MCF 10A (cell line): ENCODE data around the gene AUH. TPM values are rescaled to one million over a fixed set of nuclear protein-coding genes. Genes with fewer than 3 reads are reported as not detected.
A peak's percentile ranks its signal among the peaks of the same experiment; 100 is the strongest.

Experiments used
- BruUV-seq: library from RNA; stranded (reverse); fragments of 400-500 nt; replicated peaks from 2 replicates; lab custom pipeline; 2021; lab: Mats Ljungman, UMichigan
- CTCF ChIA-PET: fragments of 300-600 bp; sonication (Branson Sonifier 250); formaldehyde crosslinking; extraction: SDS; loops from one replicate; lab custom pipeline; 2021; ENCODE audit warnings: antibody characterized with exemption, inconsistent platforms; lab: Yijun Ruan, JAX
- POLR2A ChIA-PET: fragments of 300-600, 350-650 bp; sonication (Branson Sonifier 250); formaldehyde crosslinking; extraction: SDS; loops from one replicate; lab custom pipeline; 2020; ENCODE audit warnings: antibody characterized with exemption, inconsistent platforms; lab: Yijun Ruan, JAX
- DNase-seq: peaks from one replicate; pipeline ENCODE4 v3.0.0-alpha.2; 2018; ENCODE audit not compliant: unreplicated experiment
- H3K27ac Mint-ChIP-seq: one replicate; pipeline ENCODE4 v1.8.0; 2022; ENCODE audit warnings: mild to moderate bottlenecking, low read depth, mixed read lengths; ENCODE audit not compliant: unreplicated experiment
- H3K27me3 Mint-ChIP-seq: one replicate; pipeline ENCODE4 v1.8.0; 2022; ENCODE audit warnings: mixed read lengths; ENCODE audit not compliant: insufficient read depth, unreplicated experiment
- H3K36me3 Mint-ChIP-seq: one replicate; pipeline ENCODE4 v1.8.0; 2022; ENCODE audit warnings: mild to moderate bottlenecking, moderate library complexity, mixed read lengths; ENCODE audit not compliant: insufficient read depth, unreplicated experiment
- H3K4me1 Mint-ChIP-seq: one replicate; pipeline ENCODE4 v1.8.0; 2022; ENCODE audit warnings: mixed read lengths; ENCODE audit not compliant: insufficient read depth, unreplicated experiment
- H3K4me3 Mint-ChIP-seq: one replicate; pipeline ENCODE4 v1.8.0; 2022; ENCODE audit warnings: mild to moderate bottlenecking, moderate library complexity, mixed read lengths; ENCODE audit not compliant: unreplicated experiment
- H3K9me3 Mint-ChIP-seq: one replicate; pipeline ENCODE4 v1.8.0; 2022; ENCODE audit warnings: mixed read lengths; ENCODE audit not compliant: unreplicated experiment
- intact Hi-C: fragments of 100-400 bp; cut with micrococcal nuclease; formaldehyde crosslinking; loops from 2 replicates; pipeline ENCODE4 v1.14.1; 2022
- total RNA-seq: library from RNA; stranded (reverse); gene quantifications from 2 replicates; pipeline ENCODE4 v1.2.3, GENCODE V29; 2022
- TF ChIP-seq, protein P1 (sequence below): fragments of 200-600 bp; IDR thresholded peaks from one replicate; pipeline ENCODE4 v1.8.0; 2022; ENCODE audit warnings: antibody characterized with exemption, mild to moderate bottlenecking; ENCODE audit not compliant: unreplicated experiment

Gene AUH
- total RNA-seq, 1 experiment from 2014 or later, result 20.9 TPM

DNA sequence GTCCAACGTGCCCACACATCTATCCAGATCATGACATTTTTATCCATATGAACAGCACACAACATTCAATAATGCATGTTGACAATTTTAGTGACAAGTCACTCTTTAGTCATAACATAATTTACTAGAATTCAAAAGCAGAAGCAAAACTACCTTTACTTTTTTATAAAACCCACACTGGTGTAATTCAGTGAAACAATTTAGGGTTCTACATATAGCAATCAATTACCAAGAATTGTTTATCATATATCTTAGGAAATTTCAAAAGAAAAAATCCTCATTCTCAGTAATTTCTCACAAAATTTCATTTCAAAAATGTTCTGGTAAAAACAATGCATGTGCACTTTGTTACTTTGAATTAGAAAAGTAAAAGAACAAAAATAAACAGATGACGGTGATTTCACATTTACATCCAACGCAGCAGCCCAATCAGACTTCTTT lies 12.6 kb downstream of the AUH start:
- no TSS peak for BruUV-seq
- CTCF ChIA-PET, result no interaction called here
- POLR2A ChIA-PET, result interaction anchor here (0.6 kb wide), 1 partner anchor 103 kb away, joined by 3 read pairs; no protein-coding TSS in a partner anchor
- DNase-seq, result no peak
- peaks cover 72% of the 10 kb centered on the region for H3K36me3 Mint-ChIP-seq
- no peak overlapping the region for H3K4me3 Mint-ChIP-seq
- H3K4me1 Mint-ChIP-seq, result peaks cover 6% of the 10 kb centered on the region
- TF ChIP-seq, protein P1, sequence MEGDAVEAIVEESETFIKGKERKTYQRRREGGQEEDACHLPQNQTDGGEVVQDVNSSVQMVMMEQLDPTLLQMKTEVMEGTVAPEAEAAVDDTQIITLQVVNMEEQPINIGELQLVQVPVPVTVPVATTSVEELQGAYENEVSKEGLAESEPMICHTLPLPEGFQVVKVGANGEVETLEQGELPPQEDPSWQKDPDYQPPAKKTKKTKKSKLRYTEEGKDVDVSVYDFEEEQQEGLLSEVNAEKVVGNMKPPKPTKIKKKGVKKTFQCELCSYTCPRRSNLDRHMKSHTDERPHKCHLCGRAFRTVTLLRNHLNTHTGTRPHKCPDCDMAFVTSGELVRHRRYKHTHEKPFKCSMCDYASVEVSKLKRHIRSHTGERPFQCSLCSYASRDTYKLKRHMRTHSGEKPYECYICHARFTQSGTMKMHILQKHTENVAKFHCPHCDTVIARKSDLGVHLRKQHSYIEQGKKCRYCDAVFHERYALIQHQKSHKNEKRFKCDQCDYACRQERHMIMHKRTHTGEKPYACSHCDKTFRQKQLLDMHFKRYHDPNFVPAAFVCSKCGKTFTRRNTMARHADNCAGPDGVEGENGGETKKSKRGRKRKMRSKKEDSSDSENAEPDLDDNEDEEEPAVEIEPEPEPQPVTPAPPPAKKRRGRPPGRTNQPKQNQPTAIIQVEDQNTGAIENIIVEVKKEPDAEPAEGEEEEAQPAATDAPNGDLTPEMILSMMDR, result no peak
- intact Hi-C loops, result no loop called here
- H3K9me3 Mint-ChIP-seq, result no peaks in the 10 kb centered on the region
- no peaks in the 10 kb centered on the region for H3K27me3 Mint-ChIP-seq
- H3K27ac Mint-ChIP-seq, result no peak overlapping the region

DNA sequence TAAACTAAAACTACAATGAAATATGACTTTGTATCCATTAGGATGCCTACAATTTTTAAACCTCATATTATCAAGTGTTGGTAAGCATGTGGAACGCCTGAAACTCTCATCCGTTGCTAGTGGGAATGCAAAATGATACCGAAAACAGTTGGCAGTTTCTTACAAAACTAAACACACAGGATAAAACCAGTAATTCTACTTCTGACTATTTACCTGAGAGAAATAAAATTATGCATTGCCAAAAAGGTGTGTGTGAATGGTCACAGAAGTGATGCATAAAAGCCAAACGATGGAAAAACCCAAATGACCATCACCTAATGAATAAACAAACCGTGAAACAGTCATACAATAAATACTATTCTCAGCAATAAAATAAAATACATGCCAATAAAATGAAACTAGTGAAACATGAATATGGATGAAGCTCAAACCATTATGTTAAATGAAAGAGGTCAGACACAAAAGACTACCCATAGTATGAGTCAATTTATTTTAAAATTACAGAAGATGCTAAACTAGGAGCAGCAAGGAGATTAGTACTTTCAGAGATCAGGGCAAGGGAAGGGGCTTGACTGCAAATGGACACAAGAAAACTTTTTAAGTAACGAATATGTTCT lies 13.4 kb downstream of the AUH start:
- CTCF ChIA-PET, result no interaction called here
- intact Hi-C loops, result no loop called here
- POLR2A ChIA-PET, result no interaction called here
- Mint-ChIP-seq H3K4me1 (peaks cover 6% of the 10 kb centered on the region), H3K27me3 (no peaks in the 10 kb centered on the region), H3K4me3 (no peak overlapping the region), H3K36me3 (peaks cover 67% of the 10 kb centered on the region), H3K9me3 (no peaks in the 10 kb centered on the region), H3K27ac (no peak overlapping the region)
- TF ChIP-seq, protein P1, result no peak
- DNase-seq, result no peak
- no TSS peak for BruUV-seq

DNA sequence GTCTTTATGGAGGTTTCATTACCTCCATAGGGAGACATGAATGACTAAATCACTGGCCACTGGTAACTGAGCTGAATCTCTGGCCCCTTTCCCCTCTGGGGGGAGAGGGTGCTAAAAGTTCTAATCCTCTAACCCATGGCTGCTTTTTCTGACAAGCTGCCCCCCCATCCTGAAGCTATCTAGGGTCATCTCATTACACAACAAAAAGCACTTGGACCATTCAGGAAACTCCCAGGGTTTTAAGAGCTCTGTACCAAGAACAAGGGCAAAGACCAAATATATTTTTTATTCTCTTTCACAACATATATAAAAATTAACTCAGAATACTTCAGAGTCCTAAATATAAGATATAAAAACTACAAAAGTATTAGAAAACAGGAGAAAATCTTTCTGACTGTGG lies 14.3 kb downstream of the AUH start:
- POLR2A ChIA-PET, result interaction anchor here (0.8 to 2.1 kb wide), 4 partner anchors 10 to 31 kb away, joined by 3 to 6 read pairs (median 4); no protein-coding TSS in a partner anchor

DNA sequence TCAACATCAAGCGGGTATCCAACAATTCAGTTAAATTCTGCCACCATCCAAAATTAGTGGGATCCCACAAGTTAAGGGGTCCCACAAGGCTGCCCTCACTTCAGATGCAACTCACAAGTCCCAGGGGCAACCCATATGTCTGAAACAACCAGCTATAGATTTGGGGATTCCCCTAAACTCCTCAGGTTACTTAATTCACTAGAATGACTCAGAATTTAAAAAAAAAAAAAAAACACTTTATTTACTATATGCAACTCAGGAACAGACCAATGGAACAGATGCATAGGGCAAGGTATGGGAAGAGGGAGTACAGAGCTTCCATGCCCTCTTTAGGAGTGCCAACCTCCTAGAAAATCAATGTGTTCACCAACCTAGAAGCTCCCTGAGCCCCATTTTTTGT lies 15.1 kb downstream of the AUH start:
- TF ChIP-seq, protein P1, result no peak
- Mint-ChIP-seq H3K4me1 (peaks cover 14% of the 10 kb centered on the region), H3K27ac (no peak overlapping the region), H3K9me3 (no peaks in the 10 kb centered on the region), H3K27me3 (no peaks in the 10 kb centered on the region), H3K4me3 (no peak overlapping the region), H3K36me3 (peaks cover 65% of the 10 kb centered on the region)
- ChIA-PET CTCF (interaction anchor here (0.6 to 2.4 kb wide), 6 partner anchors 12 to 431 kb away, joined by 3 to 18 read pairs (median 4); no protein-coding TSS in a partner anchor), POLR2A (interaction anchor here (0.6 to 2.1 kb wide), 4 partner anchors 9 to 168 kb away, joined by 3 to 6 read pairs (median 4); no protein-coding TSS in a partner anchor)
- intact Hi-C loops, result no loop called here
- BruUV-seq, result no TSS peak
- DNase-seq, result peak; percentile 43

More for the DNA sequence above, 14.3 kb downstream of the AUH start:
- intact Hi-C loops, result no loop called here
- H3K4me1 Mint-ChIP-seq, result peaks cover 11% of the 10 kb centered on the region
- H3K9me3 Mint-ChIP-seq, result no peaks in the 10 kb centered on the region
- no TSS peak for BruUV-seq
- no peak for DNase-seq
- TF ChIP-seq, protein P1, result no peak
- no peak overlapping the region for H3K27ac Mint-ChIP-seq
- H3K4me3 Mint-ChIP-seq, result no peak overlapping the region
- H3K36me3 Mint-ChIP-seq, result peaks cover 65% of the 10 kb centered on the region
- no peaks in the 10 kb centered on the region for H3K27me3 Mint-ChIP-seq
- CTCF ChIA-PET, result interaction anchor here (0.6 to 2.4 kb wide), 6 partner anchors 11 to 432 kb away, joined by 3 to 18 read pairs (median 4); no protein-coding TSS in a partner anchor
